ENCODE data around the gene KCNH8. TPM values are rescaled to one million over a fixed set of nuclear protein-coding genes. Genes with fewer than 3 reads are reported as not detected.

Gene KCNH8
- total and polyA plus RNA-seq, 2 of the 4 experiments (the other 2 are of a cell fraction), result not detected

GRCh38 chr3:19284974-19285373 lies 136.7 kb downstream of the KCNH8 start:
- no peak overlapping the region for H3K27ac ChIP-seq (ENCODE audit: insufficient read depth, low read length)
- H2BK120ac ChIP-seq (ENCODE audit: low read depth, low read length), result no peak overlapping the region
- no peaks in the 10 kb centered on the region for H3K9me3 ChIP-seq (ENCODE audit: control insufficient read depth, insufficient read depth, low read length)
- no peak for DNase-seq
- no peak overlapping the region for H2BK15ac ChIP-seq (ENCODE audit: low read depth, low read length)
- POLR2A ChIA-PET (ENCODE audit: unreplicated experiment), result no interaction called here
- no peak overlapping the region for H3K4me2 ChIP-seq (ENCODE audit: low read depth, low read length)
- H3K56ac ChIP-seq (ENCODE audit: extremely low read depth, insufficient read depth, low read length), result no peak overlapping the region
- H4K5ac ChIP-seq (ENCODE audit: low read depth, low read length), result no peak overlapping the region
- no peaks in the 10 kb centered on the region for H3K27me3 ChIP-seq (ENCODE audit: control insufficient read depth, insufficient read depth, low read length)
- no peak overlapping the region for H2AK5ac ChIP-seq (ENCODE audit: low read depth, low read length)
- H2BK5ac ChIP-seq (ENCODE audit: low read depth, low read length, poor library complexity, severe bottlenecking), result no peak overlapping the region
- in situ Hi-C loops (cut with MboI; ENCODE audit: low sequenced_read_pairs) (no loop called here), dilution Hi-C loops (cut with HindIII; ENCODE audit: low sequenced_read_pairs, unreplicated experiment) (no loop called here), intact Hi-C loops (cut with micrococcal nuclease) (no loop called here)
- CTCF ChIA-PET, result no interaction called here
- no peak overlapping the region for H4K91ac ChIP-seq (ENCODE audit: insufficient read depth, low read depth, low read length)
- H3K18ac ChIP-seq (ENCODE audit: low read depth, low read length), result no peak overlapping the region
- no peak overlapping the region for H3K14ac ChIP-seq (replicated peaks; ENCODE audit: low read depth, low read length)
- H3K4me1 ChIP-seq (ENCODE audit: control insufficient read depth, insufficient read depth, low read length), result no peaks in the 10 kb centered on the region
- no peak overlapping the region for H2AFZ ChIP-seq (replicated peaks; ENCODE audit: low read length, poor library complexity)
- H3K4ac ChIP-seq (ENCODE audit: low read depth, low read length), result no peak overlapping the region
- no peak overlapping the region for H3K23ac ChIP-seq (ENCODE audit: low read depth, low read length)
- H3K9ac ChIP-seq (ENCODE audit: low read depth, low read length), result no peak overlapping the region
- WGBS, 2 experiments (ENCODE audit: extremely low coverage in 2 of 2, insufficient read length in 1 of 2), result no CpG with 5 or more reads among the region's 3 CpGs
- no peak overlapping the region for H2AK9ac ChIP-seq (replicated peaks; ENCODE audit: low read depth, low read length, poor library complexity)
- TF ChIP-seq RCOR1 (IDR thresholded peaks at IDR 0.05; ENCODE audit: insufficient replicate concordance, low read length) (no peak), MAZ (IDR thresholded peaks at IDR 0.05; ENCODE audit: borderline replicate concordance, low read depth, low read length) (no peak), MAFK (IDR thresholded peaks at IDR 0.05; ENCODE audit: low read depth, low read length) (no peak), RFX5 (IDR thresholded peaks at IDR 0.05; ENCODE audit: low read depth, low read length) (no peak)
- H4K8ac ChIP-seq (ENCODE audit: low read depth in 2 of 2, low read length in 2 of 2), result no peak overlapping the region
- H2BK20ac ChIP-seq (ENCODE audit: low read depth, low read length), result no peak overlapping the region
- BruUV-seq (replicated peaks), result no TSS peak
- no peaks in the 10 kb centered on the region for H3K36me3 ChIP-seq (ENCODE audit: control insufficient read depth, insufficient read depth, low read length)
- no peaks in the 10 kb centered on the region for H3K79me1 ChIP-seq (ENCODE audit: low read depth in 1 of 2, low read length in 2 of 2)
- H3K9me1 ChIP-seq (ENCODE audit: insufficient read depth, low read length), result no peaks in the 10 kb centered on the region
- no peak overlapping the region for H3K4me3 ChIP-seq (ENCODE audit: insufficient read depth, low read depth, low read length)
- no peaks in the 10 kb centered on the region for H4K20me1 ChIP-seq (ENCODE audit: insufficient read depth, low read length)
- no peak for ATAC-seq (ENCODE audit: low read depth)
